SK-N-SH treated with all-trans-retinoic acid at 6 μM for 48 hours (cell line): ENCODE measurements around the gene KDF1.

ENCODE experiments used
- ATAC-seq: fragments of 200-7000 bp; cut with Tn5 transposase; 3 replicates; pipeline ENCODE4 v1.9.1; 2020; ENCODE audit warnings: mild to moderate bottlenecking, moderate library complexity
- BACH2 ChIP-seq: fragments of 250-450 bp; sonication (Bioruptor Pico); IDR thresholded peaks from 2 replicates; pipeline ENCODE4 v1.9.0; 2021; ENCODE audit warnings: mild to moderate bottlenecking, borderline replicate concordance
- CSDC2 ChIP-seq: fragments of 250-450 bp; sonication (Bioruptor Pico); IDR thresholded peaks from 2 replicates; pipeline ENCODE4 v1.5.0; 2020; ENCODE audit warnings: mild to moderate bottlenecking, moderate library complexity
- OSR1 ChIP-seq: fragments of 250-450 bp; sonication (Bioruptor Pico); IDR thresholded peaks from 2 replicates; pipeline ENCODE4 v1.8.0; 2022; ENCODE audit warnings: moderate library complexity, mild to moderate bottlenecking, inconsistent platforms
- SNAI2 ChIP-seq: fragments of 250-450 bp; sonication (Bioruptor Pico); IDR thresholded peaks from 2 replicates; pipeline ENCODE4 v1.5.0; 2020; ENCODE audit warnings: mild to moderate bottlenecking, moderate library complexity
- TOX ChIP-seq: fragments of 250-450 bp; sonication (Bioruptor Pico); IDR thresholded peaks from 2 replicates; pipeline ENCODE4 v1.8.0; 2021; ENCODE audit warnings: mild to moderate bottlenecking, moderate library complexity, borderline replicate concordance
- ZC3H10 ChIP-seq: fragments of 250-450 bp; sonication (Bioruptor Pico); IDR thresholded peaks from 2 replicates; pipeline ENCODE4 v1.5.1; 2021; ENCODE audit warnings: mild to moderate bottlenecking, moderate library complexity
- ZFP3 ChIP-seq: fragments of 250-450 bp; sonication (Bioruptor Pico); IDR thresholded peaks from 2 replicates; pipeline ENCODE4 v1.5.0; 2020; ENCODE audit warnings: mild to moderate bottlenecking, moderate library complexity
- ZFP30 ChIP-seq: fragments of 450-650 bp; formaldehyde crosslinking; IDR thresholded peaks from 2 replicates; pipeline ENCODE4 v1.5.0; 2022; ENCODE audit warnings: mild to moderate bottlenecking, moderate library complexity
- ZNF565 ChIP-seq: fragments of 450-650 bp; formaldehyde crosslinking; conservative IDR thresholded peaks from 2 replicates; pipeline ENCODE4 v1.5.0; 2020; ENCODE audit warnings: low read depth, mild to moderate bottlenecking, moderate library complexity
- ZNF70 ChIP-seq: fragments of 450-650 bp; formaldehyde crosslinking; IDR thresholded peaks from 2 replicates; pipeline ENCODE4 v1.5.0; 2020; ENCODE audit warnings: mild to moderate bottlenecking, moderate library complexity
- TF ChIP-seq, protein P1 (sequence below): fragments of 250-450 bp; sonication (Bioruptor Pico); IDR thresholded peaks from 2 replicates; pipeline ENCODE4 v1.5.1; 2020; ENCODE audit warnings: low read depth, mild to moderate bottlenecking, moderate library complexity
- TF ChIP-seq, protein P2 (sequence below): fragments of 250-450 bp; sonication (Bioruptor Pico); IDR thresholded peaks from 2 replicates; pipeline ENCODE4 v1.8.0; 2020; ENCODE audit warnings: mild to moderate bottlenecking, moderate library complexity, borderline replicate concordance
- TF ChIP-seq, protein P3 (sequence below): fragments of 250-450 bp; sonication (Bioruptor Pico); IDR thresholded peaks from 2 replicates; pipeline ENCODE4 v1.5.0; 2020; ENCODE audit warnings: mild to moderate bottlenecking, moderate library complexity

KDF1 gene

DNA sequence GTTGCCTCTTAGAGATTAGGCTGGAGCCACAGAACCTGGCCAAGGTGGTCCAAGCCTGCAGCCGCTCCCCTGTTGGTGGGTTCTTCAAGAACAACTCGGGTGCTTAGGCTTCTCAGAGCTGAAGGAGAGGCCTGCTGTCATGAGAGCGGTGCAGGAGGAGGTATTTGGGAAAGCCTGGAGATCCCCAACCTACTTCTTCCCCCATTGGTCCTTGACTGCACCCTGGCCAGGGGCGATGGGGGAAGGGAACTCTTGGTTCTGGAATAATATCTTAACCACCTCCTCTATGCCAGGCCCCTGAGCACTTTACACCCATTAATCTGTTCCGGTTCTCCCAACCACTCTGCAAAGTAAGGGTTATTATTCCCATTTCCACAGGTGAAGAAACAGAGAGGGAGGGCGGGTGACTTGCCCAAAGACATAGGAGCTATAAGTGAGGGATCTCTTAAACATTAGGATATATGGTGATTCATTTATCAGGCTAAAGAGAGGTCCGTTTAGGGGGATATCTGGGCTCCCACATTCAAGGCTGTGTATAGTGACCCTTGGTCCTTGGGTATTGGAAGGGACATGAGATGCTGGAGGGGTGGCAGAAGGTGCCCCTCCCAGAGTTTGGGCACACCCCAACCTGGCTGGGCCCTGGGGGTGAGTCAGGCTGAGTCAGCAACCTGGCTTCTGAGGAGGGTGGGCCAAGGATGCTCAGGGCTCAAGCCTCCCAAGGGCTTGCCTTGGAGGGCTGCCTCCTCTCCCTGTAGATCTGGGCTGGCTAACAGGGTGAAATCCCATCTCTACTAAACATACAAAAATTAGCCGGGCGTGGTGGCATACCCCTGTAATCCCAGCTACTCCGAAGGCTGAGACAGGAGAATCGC is 38.4 kb upstream of the KDF1 start:
- peak; percentile 3; the same call in 1 of the 3 replicates for ATAC-seq
- TF ChIP-seq OSR1 (CRISPR knock-in tag) (no peak), ZFP30 (CRISPR knock-in tag) (no peak), CSDC2 (no peak), SNAI2 (CRISPR knock-in tag) (no peak), BACH2 (CRISPR knock-in tag) (no peak), ZFP3 (CRISPR knock-in tag) (no peak), ZNF70 (CRISPR knock-in tag) (no peak), ZC3H10 (no peak)
- TF ChIP-seq, protein P1, sequence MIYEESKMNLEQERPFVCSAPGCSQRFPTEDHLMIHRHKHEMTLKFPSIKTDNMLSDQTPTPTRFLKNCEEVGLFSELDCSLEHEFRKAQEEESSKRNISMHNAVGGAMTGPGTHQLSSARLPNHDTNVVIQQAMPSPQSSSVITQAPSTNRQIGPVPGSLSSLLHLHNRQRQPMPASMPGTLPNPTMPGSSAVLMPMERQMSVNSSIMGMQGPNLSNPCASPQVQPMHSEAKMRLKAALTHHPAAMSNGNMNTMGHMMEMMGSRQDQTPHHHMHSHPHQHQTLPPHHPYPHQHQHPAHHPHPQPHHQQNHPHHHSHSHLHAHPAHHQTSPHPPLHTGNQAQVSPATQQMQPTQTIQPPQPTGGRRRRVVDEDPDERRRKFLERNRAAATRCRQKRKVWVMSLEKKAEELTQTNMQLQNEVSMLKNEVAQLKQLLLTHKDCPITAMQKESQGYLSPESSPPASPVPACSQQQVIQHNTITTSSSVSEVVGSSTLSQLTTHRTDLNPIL = no peak
- TF ChIP-seq, protein P2, sequence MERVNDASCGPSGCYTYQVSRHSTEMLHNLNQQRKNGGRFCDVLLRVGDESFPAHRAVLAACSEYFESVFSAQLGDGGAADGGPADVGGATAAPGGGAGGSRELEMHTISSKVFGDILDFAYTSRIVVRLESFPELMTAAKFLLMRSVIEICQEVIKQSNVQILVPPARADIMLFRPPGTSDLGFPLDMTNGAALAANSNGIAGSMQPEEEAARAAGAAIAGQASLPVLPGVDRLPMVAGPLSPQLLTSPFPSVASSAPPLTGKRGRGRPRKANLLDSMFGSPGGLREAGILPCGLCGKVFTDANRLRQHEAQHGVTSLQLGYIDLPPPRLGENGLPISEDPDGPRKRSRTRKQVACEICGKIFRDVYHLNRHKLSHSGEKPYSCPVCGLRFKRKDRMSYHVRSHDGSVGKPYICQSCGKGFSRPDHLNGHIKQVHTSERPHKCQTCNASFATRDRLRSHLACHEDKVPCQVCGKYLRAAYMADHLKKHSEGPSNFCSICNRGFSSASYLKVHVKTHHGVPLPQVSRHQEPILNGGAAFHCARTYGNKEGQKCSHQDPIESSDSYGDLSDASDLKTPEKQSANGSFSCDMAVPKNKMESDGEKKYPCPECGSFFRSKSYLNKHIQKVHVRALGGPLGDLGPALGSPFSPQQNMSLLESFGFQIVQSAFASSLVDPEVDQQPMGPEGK (CRISPR knock-in tag) = no peak
- TF ChIP-seq, protein P3, sequence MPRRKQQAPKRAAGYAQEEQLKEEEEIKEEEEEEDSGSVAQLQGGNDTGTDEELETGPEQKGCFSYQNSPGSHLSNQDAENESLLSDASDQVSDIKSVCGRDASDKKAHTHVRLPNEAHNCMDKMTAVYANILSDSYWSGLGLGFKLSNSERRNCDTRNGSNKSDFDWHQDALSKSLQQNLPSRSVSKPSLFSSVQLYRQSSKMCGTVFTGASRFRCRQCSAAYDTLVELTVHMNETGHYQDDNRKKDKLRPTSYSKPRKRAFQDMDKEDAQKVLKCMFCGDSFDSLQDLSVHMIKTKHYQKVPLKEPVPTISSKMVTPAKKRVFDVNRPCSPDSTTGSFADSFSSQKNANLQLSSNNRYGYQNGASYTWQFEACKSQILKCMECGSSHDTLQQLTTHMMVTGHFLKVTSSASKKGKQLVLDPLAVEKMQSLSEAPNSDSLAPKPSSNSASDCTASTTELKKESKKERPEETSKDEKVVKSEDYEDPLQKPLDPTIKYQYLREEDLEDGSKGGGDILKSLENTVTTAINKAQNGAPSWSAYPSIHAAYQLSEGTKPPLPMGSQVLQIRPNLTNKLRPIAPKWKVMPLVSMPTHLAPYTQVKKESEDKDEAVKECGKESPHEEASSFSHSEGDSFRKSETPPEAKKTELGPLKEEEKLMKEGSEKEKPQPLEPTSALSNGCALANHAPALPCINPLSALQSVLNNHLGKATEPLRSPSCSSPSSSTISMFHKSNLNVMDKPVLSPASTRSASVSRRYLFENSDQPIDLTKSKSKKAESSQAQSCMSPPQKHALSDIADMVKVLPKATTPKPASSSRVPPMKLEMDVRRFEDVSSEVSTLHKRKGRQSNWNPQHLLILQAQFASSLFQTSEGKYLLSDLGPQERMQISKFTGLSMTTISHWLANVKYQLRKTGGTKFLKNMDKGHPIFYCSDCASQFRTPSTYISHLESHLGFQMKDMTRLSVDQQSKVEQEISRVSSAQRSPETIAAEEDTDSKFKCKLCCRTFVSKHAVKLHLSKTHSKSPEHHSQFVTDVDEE = no peak
- TF ChIP-seq, all 23 proteins: peak for 0

DNA sequence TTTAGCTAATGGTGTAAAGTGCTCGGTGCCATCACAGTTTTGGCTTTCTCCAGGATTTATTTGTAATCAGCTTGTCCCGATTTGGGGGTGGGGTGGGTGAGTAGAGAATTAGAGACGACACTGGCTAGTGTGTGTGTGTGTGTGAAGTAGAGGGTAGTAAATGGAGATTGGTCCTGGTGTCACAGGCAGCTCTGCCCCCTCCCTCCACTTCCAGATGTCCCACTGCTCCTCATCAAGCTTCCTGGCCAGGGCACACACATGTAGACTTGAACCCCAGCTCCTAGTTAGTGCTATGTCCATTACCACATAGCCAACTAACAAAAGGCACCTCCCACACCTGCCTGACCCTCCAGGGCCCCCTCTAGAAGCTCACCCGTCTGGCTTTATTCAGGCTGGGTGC is 36.4 kb upstream of the KDF1 start:
- no peak for TF ChIP-seq ZNF565 (CRISPR knock-in tag)
- no peak for TF ChIP-seq ZFP3 (CRISPR knock-in tag)
- TF ChIP-seq ZC3H10 = no peak
- no peak for TF ChIP-seq BACH2 (CRISPR knock-in tag)
- TF ChIP-seq, protein P3 = no peak
- TF ChIP-seq SNAI2 (CRISPR knock-in tag) = no peak
- no peak for ATAC-seq

GRCh38 chr1:26996024-26996423 is 35.8 kb upstream of the KDF1 start:
- TF ChIP-seq ZFP30 (CRISPR knock-in tag) (no peak), ZFP3 (CRISPR knock-in tag) (no peak), CSDC2 (no peak), TOX (CRISPR knock-in tag) (no peak), OSR1 (CRISPR knock-in tag) (no peak)
- TF ChIP-seq, protein P3 = no peak
- ATAC-seq = no peak
